ENCODE measurements around the gene RELN. TPM values are rescaled to one million over a fixed set of nuclear protein-coding genes. Genes with fewer than 3 reads are reported as not detected.

Gene RELN
- total RNA-seq, 1 experiment from 2014 or later = 0.10 TPM

DNA sequence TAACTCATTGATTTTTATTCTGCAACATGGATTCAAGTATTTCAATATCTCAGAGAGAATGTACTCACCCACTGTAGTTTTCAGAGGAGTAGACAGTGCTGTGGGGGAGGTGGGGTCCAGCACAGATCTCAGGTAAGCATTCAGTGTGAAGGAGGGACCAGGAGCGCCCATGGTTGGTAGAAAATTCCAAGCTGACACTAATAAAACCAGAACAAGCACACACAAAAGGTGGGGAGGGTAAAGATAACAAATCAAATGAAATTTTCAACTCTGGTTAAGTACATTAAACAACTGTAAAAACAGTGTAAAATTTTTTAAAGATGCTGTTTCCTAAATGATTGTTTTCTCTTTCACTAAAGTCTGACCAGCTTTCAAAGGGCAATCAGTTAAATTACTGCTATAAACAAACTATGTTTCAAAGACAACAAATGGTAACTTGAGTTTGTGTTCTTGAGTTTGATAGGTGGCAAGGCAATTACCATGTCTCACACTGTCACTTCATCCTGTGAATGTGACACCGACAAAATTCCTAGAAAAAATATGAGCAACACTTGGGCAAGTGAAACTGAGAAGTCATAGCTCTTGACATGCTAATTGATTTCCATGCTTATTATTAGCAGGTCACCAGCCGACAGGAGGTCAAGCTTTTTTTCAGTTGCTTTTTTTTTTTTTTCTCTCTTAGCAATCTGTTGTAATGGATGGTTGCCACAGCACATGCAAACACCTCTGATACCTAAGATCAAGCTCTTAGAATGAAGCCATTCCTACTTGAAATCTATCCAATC, 337.7 kb downstream of the RELN start:
- ChIA-PET POLR2A (no interaction called here), CTCF (no interaction called here)
- no peak for DNase-seq (ENCODE audit: low read depth, low spot score)
- Histone ChIP-seq H3K9me3 (ENCODE audit: control insufficient read depth, insufficient read depth, low read depth, low read length) (no peaks in the 10 kb centered on the region), H3K36me3 (ENCODE audit: control insufficient read depth, insufficient read depth, low read length) (no peaks in the 10 kb centered on the region), H3K27ac (ENCODE audit: low read length) (no peak overlapping the region), H3K27me3 (ENCODE audit: control insufficient read depth, insufficient read depth, low read length) (no peaks in the 10 kb centered on the region), H3K4me1 (ENCODE audit: control insufficient read depth, insufficient read depth, low read length) (no peaks in the 10 kb centered on the region), H3K4me3 (ENCODE audit: low read depth in 2 of 2, low read length in 2 of 2) (no peak overlapping the region)
- in situ Hi-C loops (cut with HindIII; ENCODE audit: low pct_unique_long_range_greater_than_20kb, low sequenced_read_pairs) = no loop called here
- TF ChIP-seq, protein P1, sequence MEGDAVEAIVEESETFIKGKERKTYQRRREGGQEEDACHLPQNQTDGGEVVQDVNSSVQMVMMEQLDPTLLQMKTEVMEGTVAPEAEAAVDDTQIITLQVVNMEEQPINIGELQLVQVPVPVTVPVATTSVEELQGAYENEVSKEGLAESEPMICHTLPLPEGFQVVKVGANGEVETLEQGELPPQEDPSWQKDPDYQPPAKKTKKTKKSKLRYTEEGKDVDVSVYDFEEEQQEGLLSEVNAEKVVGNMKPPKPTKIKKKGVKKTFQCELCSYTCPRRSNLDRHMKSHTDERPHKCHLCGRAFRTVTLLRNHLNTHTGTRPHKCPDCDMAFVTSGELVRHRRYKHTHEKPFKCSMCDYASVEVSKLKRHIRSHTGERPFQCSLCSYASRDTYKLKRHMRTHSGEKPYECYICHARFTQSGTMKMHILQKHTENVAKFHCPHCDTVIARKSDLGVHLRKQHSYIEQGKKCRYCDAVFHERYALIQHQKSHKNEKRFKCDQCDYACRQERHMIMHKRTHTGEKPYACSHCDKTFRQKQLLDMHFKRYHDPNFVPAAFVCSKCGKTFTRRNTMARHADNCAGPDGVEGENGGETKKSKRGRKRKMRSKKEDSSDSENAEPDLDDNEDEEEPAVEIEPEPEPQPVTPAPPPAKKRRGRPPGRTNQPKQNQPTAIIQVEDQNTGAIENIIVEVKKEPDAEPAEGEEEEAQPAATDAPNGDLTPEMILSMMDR (IDR thresholded peaks at IDR 0.05) = no peak
- TF ChIP-seq POLR2AphosphoS5 (IDR thresholded peaks at IDR 0.05; ENCODE audit: low read depth, low read length) (no peak), SIN3A (IDR thresholded peaks at IDR 0.05; ENCODE audit: borderline replicate concordance, insufficient read depth, low read depth, low read length) (no peak), TCF7L2 (IDR thresholded peaks at IDR 0.05; ENCODE audit: low read depth, low read length) (no peak)
- TF ChIP-seq, protein P2, sequence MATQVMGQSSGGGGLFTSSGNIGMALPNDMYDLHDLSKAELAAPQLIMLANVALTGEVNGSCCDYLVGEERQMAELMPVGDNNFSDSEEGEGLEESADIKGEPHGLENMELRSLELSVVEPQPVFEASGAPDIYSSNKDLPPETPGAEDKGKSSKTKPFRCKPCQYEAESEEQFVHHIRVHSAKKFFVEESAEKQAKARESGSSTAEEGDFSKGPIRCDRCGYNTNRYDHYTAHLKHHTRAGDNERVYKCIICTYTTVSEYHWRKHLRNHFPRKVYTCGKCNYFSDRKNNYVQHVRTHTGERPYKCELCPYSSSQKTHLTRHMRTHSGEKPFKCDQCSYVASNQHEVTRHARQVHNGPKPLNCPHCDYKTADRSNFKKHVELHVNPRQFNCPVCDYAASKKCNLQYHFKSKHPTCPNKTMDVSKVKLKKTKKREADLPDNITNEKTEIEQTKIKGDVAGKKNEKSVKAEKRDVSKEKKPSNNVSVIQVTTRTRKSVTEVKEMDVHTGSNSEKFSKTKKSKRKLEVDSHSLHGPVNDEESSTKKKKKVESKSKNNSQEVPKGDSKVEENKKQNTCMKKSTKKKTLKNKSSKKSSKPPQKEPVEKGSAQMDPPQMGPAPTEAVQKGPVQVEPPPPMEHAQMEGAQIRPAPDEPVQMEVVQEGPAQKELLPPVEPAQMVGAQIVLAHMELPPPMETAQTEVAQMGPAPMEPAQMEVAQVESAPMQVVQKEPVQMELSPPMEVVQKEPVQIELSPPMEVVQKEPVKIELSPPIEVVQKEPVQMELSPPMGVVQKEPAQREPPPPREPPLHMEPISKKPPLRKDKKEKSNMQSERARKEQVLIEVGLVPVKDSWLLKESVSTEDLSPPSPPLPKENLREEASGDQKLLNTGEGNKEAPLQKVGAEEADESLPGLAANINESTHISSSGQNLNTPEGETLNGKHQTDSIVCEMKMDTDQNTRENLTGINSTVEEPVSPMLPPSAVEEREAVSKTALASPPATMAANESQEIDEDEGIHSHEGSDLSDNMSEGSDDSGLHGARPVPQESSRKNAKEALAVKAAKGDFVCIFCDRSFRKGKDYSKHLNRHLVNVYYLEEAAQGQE (IDR thresholded peaks at IDR 0.05; ENCODE audit: insufficient read depth in 1 of 2, low read depth in 2 of 2, low read length in 1 of 2) = no peak
- intact Hi-C loops (cut with micrococcal nuclease; ENCODE audit: unreplicated experiment) = no loop called here
- no TSS peak for BruUV-seq (replicated peaks)
- ATAC-seq = no peak

DNA sequence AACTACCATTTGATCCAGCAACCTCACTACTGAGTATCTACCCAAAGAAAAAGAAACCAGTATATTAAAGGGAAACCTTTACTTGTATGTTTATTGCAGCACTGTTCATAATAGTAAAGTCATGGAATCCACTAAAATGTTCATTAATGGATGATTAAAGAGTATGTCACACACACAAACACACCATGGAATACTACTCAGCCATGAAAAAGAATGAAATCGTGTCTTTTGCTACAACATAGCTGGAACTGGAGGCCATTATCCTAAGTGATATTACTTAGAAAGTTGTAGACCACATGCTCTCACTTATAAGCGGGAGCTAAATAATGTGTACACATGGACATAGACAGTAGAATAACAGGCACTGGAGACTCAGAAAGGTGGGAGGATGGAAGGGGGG, 340.4 kb downstream of the RELN start:
- no peaks in the 10 kb centered on the region for H3K27me3 ChIP-seq (ENCODE audit: control insufficient read depth, insufficient read depth, low read length)

More for the DNA sequence above, 340.4 kb downstream of the RELN start:
- DNase-seq (ENCODE audit: low read depth, low spot score) (no peak), ATAC-seq (no peak)
- Histone ChIP-seq H3K27ac (ENCODE audit: low read length) (no peak overlapping the region), H3K4me1 (ENCODE audit: control insufficient read depth, insufficient read depth, low read length) (no peaks in the 10 kb centered on the region), H3K36me3 (ENCODE audit: control insufficient read depth, insufficient read depth, low read length) (no peaks in the 10 kb centered on the region), H3K9me3 (ENCODE audit: control insufficient read depth, insufficient read depth, low read depth, low read length) (no peaks in the 10 kb centered on the region), H3K4me3 (ENCODE audit: low read depth in 2 of 2, low read length in 2 of 2) (no peak overlapping the region)
- no TSS peak for BruUV-seq (replicated peaks)
- in situ Hi-C loops (cut with HindIII; ENCODE audit: low pct_unique_long_range_greater_than_20kb, low sequenced_read_pairs) = no loop called here
- TF ChIP-seq SIN3A (IDR thresholded peaks at IDR 0.05; ENCODE audit: borderline replicate concordance, insufficient read depth, low read depth, low read length) (no peak), POLR2AphosphoS5 (IDR thresholded peaks at IDR 0.05; ENCODE audit: low read depth, low read length) (no peak), TCF7L2 (IDR thresholded peaks at IDR 0.05; ENCODE audit: low read depth, low read length) (no peak)
- TF ChIP-seq, protein P1 (IDR thresholded peaks at IDR 0.05) = no peak
- TF ChIP-seq, protein P2 (IDR thresholded peaks at IDR 0.05; ENCODE audit: insufficient read depth in 1 of 2, low read depth in 2 of 2, low read length in 1 of 2) = no peak
- CTCF ChIA-PET = no interaction called here
- intact Hi-C loops (cut with micrococcal nuclease; ENCODE audit: unreplicated experiment) = no loop called here
- POLR2A ChIA-PET = interaction anchor here (0.6 kb wide), 1 partner anchor 22 kb away, joined by 4 read pairs; no protein-coding TSS in a partner anchor

Measured in Panc1 (cell line).